K562 (cell line): ENCODE measurements around the gene KRTAP12-2. TPM values are rescaled to one million over a fixed set of nuclear protein-coding genes. Genes with fewer than 3 reads are reported as not detected.

Experiments used
- ATAC-seq: fragments of 200-7000 bp; cut with Tn5 transposase; 3 replicates; pipeline ENCODE4 v1.9.1; 2020; ENCODE audit warnings: moderate library complexity
- BruUV-seq: library from RNA; stranded (reverse); fragments of 400-500 nt; replicated peaks from 2 replicates; lab custom pipeline; 2021; lab: Mats Ljungman, UMichigan
- CTCF ChIA-PET: fragments of 300-600 bp; formaldehyde crosslinking; extraction: SDS; loops from one replicate; lab custom pipeline; 2021; ENCODE audit warnings: low intra/inter-chr PET ratio; lab: Yijun Ruan, JAX
- POLR2A ChIA-PET: fragments of 300-600, 350-650 bp; sonication (Branson Sonifier 250); formaldehyde crosslinking; extraction: SDS; loops from one replicate; lab custom pipeline; 2021; ENCODE audit warnings: antibody characterized with exemption, inconsistent platforms; lab: Yijun Ruan, JAX
- DNase-seq, 4 experiments: peaks; one replicate each; pipeline versions ENCODE4 v3.0.0 to v3.0.0-alpha.2; 2011 to 2018; ENCODE audit warnings: low spot score in 3 of 4, mixed read lengths in 3 of 4; ENCODE audit errors: extremely low read depth in 1 of 4
- FAIRE-seq: peaks from 2 replicates; lab custom pipeline; 2011; peaks lifted over from hg19 to GRCh38; lab: Jason Lieb, UNC
- H2AFZ ChIP-seq: 2 replicates; pipeline ENCODE4 v1.6.0; 2011; ENCODE audit warnings: low read depth, low read length, control low read depth, inconsistent platforms
- H3K27ac ChIP-seq: fragments of 200-600 bp; 3 replicates; pipeline ENCODE4 v1.8.0; 2011; ENCODE audit warnings: low read depth, mild to moderate bottlenecking, control low read depth, inconsistent platforms, low read length, moderate library complexity, mixed read lengths; ENCODE audit errors: extremely low read depth
- H3K27me3 ChIP-seq, 2 experiments: fragments of 300-600 bp in 1 of 2; 2 replicates in 1 of 2; 3 replicates in 1 of 2; pipeline versions ENCODE4 v1.6.0 to v1.8.0; 2011; ENCODE audit warnings: inconsistent platforms in 2 of 2, low read length in 2 of 2, mild to moderate bottlenecking in 1 of 2, mixed read lengths in 1 of 2, moderate library complexity in 1 of 2; ENCODE audit not compliant: control insufficient read depth in 2 of 2, insufficient read depth in 2 of 2
- H3K36me3 ChIP-seq: fragments of 300-600 bp; 3 replicates; pipeline ENCODE4 v1.8.0; 2011; ENCODE audit warnings: mild to moderate bottlenecking, low read length, inconsistent platforms; ENCODE audit not compliant: control insufficient read depth, insufficient read depth
- H3K4me1 ChIP-seq, 2 experiments: fragments of 200-600 bp in 1 of 2; replicated peaks in 1 of 2; 2 replicates in 1 of 2; 3 replicates in 1 of 2; pipeline versions ENCODE4 v1.5.1 to v1.8.0; 2011; ENCODE audit warnings: inconsistent platforms in 2 of 2, low read length in 2 of 2, mild to moderate bottlenecking in 1 of 2, mixed read lengths in 1 of 2, moderate library complexity in 1 of 2; ENCODE audit not compliant: control insufficient read depth in 2 of 2, insufficient read depth in 2 of 2
- H3K4me2 ChIP-seq: 2 replicates; pipeline ENCODE4 v1.6.1; 2011; ENCODE audit warnings: low read length, control low read depth, inconsistent platforms, mixed read lengths; ENCODE audit not compliant: insufficient read depth
- H3K4me3 ChIP-seq: fragments of 200-600 bp; sonication (generic), shearing (Covaris generic); 2 replicates; pipeline ENCODE4 v1.5.1; 2016; ENCODE audit warnings: control low read depth, inconsistent platforms
- H3K79me2 ChIP-seq: fragments of 200-600 bp; 3 replicates; pipeline ENCODE4 v1.8.0; 2011; ENCODE audit warnings: low read length, inconsistent platforms; ENCODE audit not compliant: control insufficient read depth, insufficient read depth
- H3K9ac ChIP-seq, 2 experiments: 2 replicates each; pipeline versions ENCODE4 v1.6.0 to v1.6.1; 2011; ENCODE audit warnings: low read depth in 2 of 2, low read length in 2 of 2, control low read depth in 1 of 2, inconsistent platforms in 1 of 2, mild to moderate bottlenecking in 1 of 2, mixed read lengths in 1 of 2; ENCODE audit not compliant: insufficient read depth in 1 of 2
- H3K9me1 ChIP-seq: one replicate; pipeline ENCODE4 v1.6.0; 2011; ENCODE audit warnings: inconsistent platforms, mild to moderate bottlenecking, low read length, moderate library complexity; ENCODE audit not compliant: control insufficient read depth, insufficient read depth
- H3K9me3 ChIP-seq: replicated peaks from 2 replicates; pipeline ENCODE4 v1.5.1; 2011; ENCODE audit warnings: low read depth, low read length, inconsistent platforms; ENCODE audit not compliant: control insufficient read depth, insufficient read depth
- H4K20me1 ChIP-seq: replicated peaks from 2 replicates; pipeline ENCODE4 v1.6.1; 2011; ENCODE audit warnings: low read length, inconsistent platforms, mixed read lengths; ENCODE audit not compliant: control insufficient read depth, insufficient read depth
- E2F5 ChIP-seq: sonication (generic); formaldehyde crosslinking; IDR thresholded peaks from 2 replicates; pipeline ENCODE4 v1.8.0; 2022; ENCODE audit warnings: mild to moderate bottlenecking, missing genetic modification reagents
- MYNN ChIP-seq, 2 experiments: sonication (generic); formaldehyde crosslinking in 1 of 2; IDR thresholded peaks; 2 replicates each; pipeline versions ENCODE4 v1.5.0 to v1.6.1; 2016 to 2020; ENCODE audit warnings: antibody characterized with exemption in 1 of 2, missing genetic modification reagents in 1 of 2
- NFE2 ChIP-seq: IDR thresholded peaks from 2 replicates; pipeline ENCODE4 v1.6.1; 2014; ENCODE audit warnings: antibody characterized with exemption, low read depth
- RERE ChIP-seq: sonication (generic); formaldehyde crosslinking; IDR thresholded peaks from 2 replicates; pipeline ENCODE4 v1.8.0; 2023; ENCODE audit warnings: missing genetic modification reagents, mild to moderate bottlenecking, borderline replicate concordance
- ZNF316 ChIP-seq: fragments of 450-650 bp; IDR thresholded peaks from 2 replicates; pipeline ENCODE4 v1.6.1; 2016
- ZNF586 ChIP-seq: fragments of 450-650 bp; formaldehyde crosslinking; conservative IDR thresholded peaks from 2 replicates; pipeline ENCODE4 v1.4.0; 2020; ENCODE audit warnings: mild to moderate bottlenecking, moderate library complexity
- WGBS: fragments of 100-300 bp; shearing (Covaris generic); methylation state at CpG from one replicate; pipeline ENCODE4 v1.1.6; 2016; ENCODE audit warnings: low coverage, mixed read lengths; ENCODE audit not compliant: insufficient coverage; ENCODE audit errors: missing lambda C conversion rate; 5-methylcytosine and 5-hydroxymethylcytosine counted together
- in situ Hi-C: fragments of 300-500 bp; cut with MboI; formaldehyde crosslinking; loops from 4 replicates; pipeline ENCODE4 v1.15.0; 2018; ENCODE audit warnings: inconsistent platforms, mixed read lengths
- intact Hi-C: fragments of 100-400 bp; cut with micrococcal nuclease; formaldehyde crosslinking; loops from 2 replicates; pipeline ENCODE4 v1.14.2; 2022
- polyA plus RNA-seq, 8 experiments: library from polyadenylated mRNA; depleted of rRNA in 4 of 8; stranded (reverse) in 5 of 8; unstranded in 3 of 8; fragments of >200 nt; fragmentation: Nextera tagmentation in 2 of 8; fragmentation: Illumina TruSeq in 1 of 8; extraction: Ambion mirVana in 2 of 8; extraction: Trizol in 1 of 8; gene quantifications; 2 replicates each; pipeline versions ENCODE4 v1.2.1 to v1.2.3, GENCODE V29; 2011 to 2014; ENCODE audit warnings: inconsistent platforms in 1 of 8, missing spikeins in 1 of 8
- total RNA-seq, 7 experiments: library from RNA; depleted of rRNA in 6 of 7; stranded (reverse); fragments of >200 nt in 6 of 7; fragmentation: Illumina TruSeq in 2 of 7; extraction: Trizol in 2 of 7; gene quantifications; 2 replicates each; pipeline versions ENCODE4 v1.2.1 to v1.2.3, GENCODE V29; 2011 to 2021; ENCODE audit warnings: low replicate concordance in 1 of 7

The KRTAP12-2 gene
- total and polyA plus RNA-seq, 9 of the 15 experiments (the other 6 are each of a cell fraction or from before 2014, with no cell fraction given), result not detected

- Histone ChIP-seq H3K4me1 (peaks cover 0 to 14% of the 10 kb centered on the region in 2 experiments; a peak in 1 of 5 replicates), H3K9ac (no peak overlapping the region), H2AFZ (no peak overlapping the region), H3K79me2 (no peaks in the 10 kb centered on the region), H3K4me2 (no peak overlapping the region), H3K36me3 (no peaks in the 10 kb centered on the region), H3K27me3 (peaks cover 37 to 73% of the 10 kb centered on the region in 2 experiments), H4K20me1 (no peaks in the 10 kb centered on the region; the same call in 1 of the 2 replicates), H3K27ac (no peak overlapping the region), H3K4me3 (no peak overlapping the region), H3K9me1 (peaks cover 3% of the 10 kb centered on the region), H3K9me3 (no peaks in the 10 kb centered on the region)
- under 1% methylated on average over 16 of the region's 16 CpGs for WGBS
- in situ Hi-C loops (no loop called here), intact Hi-C loops (no loop called here)
- no peak for TF ChIP-seq NFE2
- no TSS peak for BruUV-seq
- CTCF ChIA-PET, result no interaction called here
- no peak for ATAC-seq
- DNase-seq, result no peak
- FAIRE-seq, result no peak
- POLR2A ChIA-PET, result no interaction called here
These were observed 36.4 kb upstream of the KRTAP12-2 start for GRCh38 chr21:44702973-44703730.

- no peak overlapping the region for H3K9ac ChIP-seq
- peaks cover 40 to 79% of the 10 kb centered on the region in 2 experiments for H3K27me3 ChIP-seq
- FAIRE-seq (no peak), DNase-seq (no peak), ATAC-seq (no peak)
- in situ Hi-C loops, result no loop called here
- ChIA-PET POLR2A (interaction anchor here (0.6 to 1.1 kb wide), 2 partner anchors 11 to 25 kb away, joined by 3 read pairs; no protein-coding TSS in a partner anchor), CTCF (no interaction called here)
- H3K27ac ChIP-seq, result no peak overlapping the region
- no peaks in the 10 kb centered on the region for H3K79me2 ChIP-seq
- BruUV-seq, result no TSS peak
- WGBS, result under 1% methylated on average over 21 of the region's 22 CpGs
- H3K4me1 ChIP-seq, result peaks cover 0 to 14% of the 10 kb centered on the region in 2 experiments; a peak in 1 of 5 replicates
- intact Hi-C loops, result no loop called here
- no peak overlapping the region for H2AFZ ChIP-seq
- H3K9me1 ChIP-seq, result peaks cover 3% of the 10 kb centered on the region
- H3K4me2 ChIP-seq, result no peak overlapping the region
- H3K4me3 ChIP-seq, result no peak overlapping the region
- no peaks in the 10 kb centered on the region; the same call in 1 of the 2 replicates for H4K20me1 ChIP-seq
- no peaks in the 10 kb centered on the region for H3K9me3 ChIP-seq
- H3K36me3 ChIP-seq, result no peaks in the 10 kb centered on the region
- no peak for TF ChIP-seq MYNN (IDR thresholded peaks at IDR 0.05)
- no peak for TF ChIP-seq MYNN (CRISPR knock-in tag; IDR thresholded peaks at IDR 0.05)
- TF ChIP-seq RERE (CRISPR knock-in tag), result no peak
- no peak for TF ChIP-seq ZNF316
- TF ChIP-seq E2F5 (CRISPR knock-in tag), result no peak
- TF ChIP-seq ZNF586 (CRISPR knock-in tag), result no peak
These were observed 35.6 kb upstream of the KRTAP12-2 start for GRCh38 chr21:44702111-44702972.
